ELR (cell line): ENCODE measurements around the gene MEIS3.
"Not testable (repeated sequence)": the region's sequence is repeated elsewhere in the genome, so short reads cannot be mapped to it uniquely, and the experiment has no call there.

Experiments
- DNase-seq: peaks from one replicate; pipeline ENCODE4 v3.0.0-alpha.2; 2015; ENCODE audit warnings: low read depth

Gene MEIS3

DNA sequence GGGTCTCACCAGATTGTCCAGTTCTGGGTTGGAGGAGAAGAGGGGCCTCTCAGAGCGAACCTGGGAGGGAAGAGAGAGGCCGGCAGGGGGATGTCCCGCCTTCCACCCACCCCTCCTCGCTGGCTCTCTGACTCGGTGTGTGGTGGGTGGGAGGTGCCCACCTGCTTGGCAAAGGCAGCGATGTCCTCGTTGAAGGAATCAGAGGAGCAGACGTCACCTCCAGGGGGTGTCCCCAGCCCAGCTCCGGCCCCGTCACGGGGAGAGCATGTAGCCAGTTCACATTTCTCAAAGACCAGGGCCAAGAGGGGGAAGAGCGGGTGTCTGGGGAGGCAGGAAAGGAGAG, 2.7 kb downstream of the MEIS3 start:
- DNase-seq = no peak

- no peak for DNase-seq
Measured at GRCh38 chr19:47415953-47416642, 3.2 kb downstream of the MEIS3 start.

- DNase-seq = peak; percentile 18
Measured at GRCh38 chr19:47414469-47414868, 4.9 kb downstream of the MEIS3 start.

- DNase-seq = no peak
Measured at GRCh38 chr19:47413941-47414340, 5.4 kb downstream of the MEIS3 start.

DNA sequence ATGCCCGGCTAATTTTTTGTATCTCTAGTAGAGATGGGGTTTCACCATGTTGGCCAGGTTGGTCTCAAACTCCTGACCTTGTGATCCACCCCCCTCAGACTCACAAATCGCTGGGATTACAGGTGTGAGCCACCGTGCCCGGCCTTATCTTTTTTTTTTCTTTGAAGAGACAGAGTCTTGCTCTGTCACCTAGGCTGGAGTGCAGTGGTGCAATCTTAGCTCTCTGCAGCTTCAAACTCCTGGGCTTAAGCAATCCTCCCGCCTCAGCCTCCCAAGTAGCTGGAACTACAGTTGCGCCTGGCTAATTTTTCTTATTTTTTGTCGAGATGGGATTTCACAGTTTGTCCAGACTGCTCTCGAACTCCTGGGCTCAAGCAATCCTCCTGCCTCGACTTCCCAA, 7.6 kb downstream of the MEIS3 start:
- not testable (repeated sequence) for DNase-seq

- DNase-seq = no peak
Measured at GRCh38 chr19:47411101-47411500, 8.2 kb downstream of the MEIS3 start.

DNA sequence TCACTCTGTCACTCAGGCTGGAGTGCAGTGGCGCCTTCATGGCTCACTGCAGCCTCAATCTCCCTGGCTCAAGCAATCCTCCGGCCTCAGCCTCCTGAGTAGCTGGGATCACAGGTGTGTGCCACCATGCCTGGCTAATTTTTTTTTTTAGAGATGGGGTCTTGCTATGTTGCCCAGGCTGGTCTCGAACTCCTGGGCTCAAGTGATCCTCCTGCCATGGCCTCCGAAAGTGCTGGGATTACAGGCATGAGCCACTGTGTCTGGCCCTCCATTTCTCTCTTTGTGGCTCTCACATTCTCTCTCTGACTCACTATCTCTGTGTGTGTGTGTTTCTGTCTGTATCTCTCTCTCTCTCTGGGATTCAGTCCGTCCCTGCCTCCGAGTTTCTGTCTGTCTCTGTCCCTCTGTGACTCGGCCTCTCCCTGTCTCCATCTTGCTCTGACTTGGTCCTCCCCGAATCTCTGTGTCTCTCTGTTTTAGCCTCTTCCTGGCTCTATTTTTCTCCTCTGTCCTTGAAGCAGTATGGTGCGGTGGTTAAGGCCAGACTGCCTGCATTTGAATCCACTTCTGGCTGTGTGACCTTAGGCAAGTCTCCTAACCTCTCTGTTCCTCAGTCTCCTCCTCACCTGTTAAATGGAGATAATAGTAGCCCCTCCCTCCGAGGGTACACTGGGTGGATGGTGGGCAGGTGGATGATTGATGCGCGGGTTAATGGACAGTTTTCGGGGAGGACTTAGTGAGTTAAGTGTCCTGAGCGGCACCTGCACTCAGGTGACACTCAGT, 11.0 kb downstream of the MEIS3 start:
- peak; percentile 19 for DNase-seq

DNA sequence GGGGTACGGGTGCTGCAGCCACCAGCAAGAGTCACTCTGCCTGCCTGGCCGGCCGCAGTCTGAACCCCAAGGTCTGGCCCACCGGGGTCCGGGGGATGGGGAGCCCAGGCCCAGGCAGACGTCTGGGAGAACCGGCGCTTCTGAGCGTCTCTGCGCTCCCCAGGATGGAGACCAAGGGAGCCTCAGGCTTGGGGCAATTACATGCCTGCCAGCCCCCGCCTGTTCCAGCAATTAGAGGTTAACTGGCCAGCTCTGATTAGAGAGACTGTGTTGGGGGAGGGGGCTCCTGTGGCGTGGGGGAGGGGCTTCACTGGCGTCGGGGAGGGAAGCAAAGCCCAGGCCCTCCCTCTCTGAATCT, 11.9 kb downstream of the MEIS3 start:
- DNase-seq = no peak

DNA sequence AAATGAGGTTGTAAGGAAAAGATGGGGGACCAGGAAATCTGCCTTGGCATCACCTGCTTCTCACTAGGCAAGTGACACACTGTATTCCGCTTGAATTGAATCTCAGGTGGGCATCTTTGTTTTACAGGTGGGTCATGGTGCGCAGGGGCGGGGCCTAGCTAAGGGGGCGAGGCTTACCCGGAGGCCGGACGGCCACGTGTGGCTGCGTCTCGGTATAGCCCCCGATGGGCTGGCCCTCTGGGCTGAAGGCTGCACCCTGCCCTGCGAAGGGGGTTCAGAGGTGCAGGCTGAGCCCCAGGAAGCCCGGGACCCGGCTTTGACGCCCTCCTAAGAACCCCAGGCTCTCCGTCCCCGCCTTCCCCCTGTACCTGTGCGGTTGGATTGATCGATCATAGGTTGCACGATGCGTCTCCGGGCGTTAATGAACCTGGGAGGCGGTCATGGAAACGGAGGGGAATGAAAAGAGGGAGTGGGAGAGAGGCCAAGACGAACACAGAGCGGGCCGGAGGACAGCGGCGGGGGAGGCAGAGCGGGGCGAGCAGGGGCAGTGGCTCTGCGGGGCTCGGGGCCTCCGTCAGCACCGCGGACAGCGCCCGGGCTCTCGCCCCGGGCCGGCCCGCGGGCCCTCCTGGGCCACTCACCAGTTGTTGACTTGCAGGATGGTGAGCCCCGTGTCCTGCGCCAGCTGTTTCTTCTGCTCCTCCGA, 12.5 kb downstream of the MEIS3 start:
- no peak for DNase-seq

GRCh38 chr19:47405854-47406417, 13.4 kb downstream of the MEIS3 start:
- DNase-seq = no peak

GRCh38 chr19:47405197-47405550, 14.2 kb downstream of the MEIS3 start:
- DNase-seq = no peak

DNA sequence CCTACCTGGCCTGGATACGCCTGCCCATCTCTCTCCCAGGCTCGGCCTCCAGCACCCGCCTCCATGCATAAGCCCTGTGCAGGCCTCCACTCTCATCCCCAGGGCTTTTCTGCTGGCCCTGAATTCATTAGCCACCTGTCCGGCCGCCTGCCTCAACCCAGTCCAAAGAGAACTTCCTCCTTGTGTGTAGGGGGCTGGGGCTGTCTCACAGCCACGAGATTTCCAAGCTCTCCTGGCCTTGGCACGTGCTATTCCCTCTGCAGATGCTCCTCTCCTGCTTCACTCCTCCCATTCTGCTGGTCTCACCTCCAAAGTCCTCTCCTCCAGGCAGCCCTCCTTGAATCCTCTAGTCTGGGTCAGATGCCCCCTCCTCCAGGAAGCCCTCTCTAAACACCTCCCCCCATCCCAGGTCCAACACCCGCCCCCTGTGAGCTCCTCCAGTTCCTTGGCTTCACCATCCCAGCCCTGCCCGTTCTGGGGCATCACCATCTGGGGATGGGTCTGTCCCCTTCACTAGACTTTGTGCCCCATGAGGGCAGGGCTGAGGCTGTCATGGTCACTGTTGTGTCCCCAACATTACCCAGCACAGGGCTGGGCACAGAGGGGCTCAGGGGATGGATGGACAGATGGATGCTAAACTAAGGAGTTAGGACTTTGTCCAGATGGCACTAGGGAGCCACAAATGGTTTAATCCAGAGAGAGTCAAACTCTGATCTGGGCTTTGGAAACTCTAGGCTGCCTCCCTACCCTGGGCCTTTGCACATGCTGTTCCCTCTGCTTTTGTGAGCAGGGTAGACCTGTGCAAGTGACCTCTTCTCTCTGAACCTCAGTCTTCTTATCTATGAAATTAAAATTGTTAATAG, 14.8 kb downstream of the MEIS3 start:
- DNase-seq = no peak

- DNase-seq = no peak
Measured at GRCh38 chr19:47402504-47402903, 16.8 kb downstream of the MEIS3 start.

DNA sequence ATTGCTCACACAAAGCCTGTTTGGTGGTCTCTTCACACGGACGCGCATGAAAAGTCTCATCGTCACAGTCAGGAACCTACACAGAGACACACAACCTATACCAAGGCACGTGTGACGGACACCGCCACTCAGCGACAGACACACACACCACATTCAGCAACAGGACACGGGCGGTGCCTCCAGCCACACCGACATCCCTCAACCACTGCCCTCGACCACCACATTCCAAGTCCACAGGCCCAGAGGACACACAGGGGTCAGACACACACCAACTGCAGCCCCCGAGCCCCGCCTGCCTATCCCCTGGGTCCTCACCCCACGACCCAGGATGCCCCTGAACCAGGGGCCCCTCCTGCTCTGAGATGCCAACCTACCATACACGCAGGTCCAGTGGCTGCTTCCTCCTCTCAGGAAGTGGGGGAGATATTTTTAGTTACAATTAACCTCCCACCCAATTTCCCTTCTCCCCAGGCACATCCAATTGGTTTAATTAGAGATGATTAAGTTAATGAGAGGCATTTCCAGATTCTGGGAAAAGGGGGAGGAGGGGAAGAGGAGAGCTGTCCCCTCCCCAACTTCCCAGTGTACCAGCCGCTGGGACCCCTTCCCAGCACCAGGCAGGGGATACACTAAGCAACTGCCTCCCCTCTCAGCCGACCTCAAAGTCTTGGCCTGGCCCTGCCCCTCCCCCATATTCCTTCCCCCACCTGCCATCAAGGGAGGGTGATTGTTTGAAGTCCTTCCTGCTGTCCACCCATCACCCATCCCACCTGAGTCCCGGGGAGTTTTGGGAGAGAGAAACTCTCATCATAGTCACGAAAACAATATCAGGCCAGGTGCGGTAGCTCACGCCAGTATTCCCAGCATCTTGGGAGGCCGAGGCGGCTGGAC, 20.4 kb downstream of the MEIS3 start:
- no peak for DNase-seq

GRCh38 chr19:47391510-47392223, 27.7 kb downstream of the MEIS3 start:
- DNase-seq = peak; percentile 75

- no peak for DNase-seq
Measured at GRCh38 chr19:47390533-47391488, 28.5 kb downstream of the MEIS3 start.

DNA sequence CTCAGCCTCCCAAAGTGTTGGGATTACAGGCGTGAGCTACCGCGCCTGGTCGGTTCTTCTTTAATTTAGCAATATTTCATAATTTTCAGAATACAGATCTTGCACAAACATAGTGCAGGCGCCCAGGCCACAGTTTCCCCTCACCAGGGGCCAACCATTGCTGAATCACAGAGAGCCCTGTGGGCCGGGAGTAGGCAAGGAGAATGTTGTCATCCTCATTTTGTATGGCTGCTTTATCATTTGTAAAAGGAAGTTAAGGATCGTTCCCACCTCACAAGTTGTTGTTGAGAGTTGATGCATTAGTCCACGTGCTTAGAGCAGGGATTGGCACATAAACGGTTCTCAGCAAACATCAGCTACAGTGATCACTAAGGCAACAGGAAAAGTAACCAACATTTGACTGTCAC, 30.2 kb downstream of the MEIS3 start:
- no peak for DNase-seq

DNA sequence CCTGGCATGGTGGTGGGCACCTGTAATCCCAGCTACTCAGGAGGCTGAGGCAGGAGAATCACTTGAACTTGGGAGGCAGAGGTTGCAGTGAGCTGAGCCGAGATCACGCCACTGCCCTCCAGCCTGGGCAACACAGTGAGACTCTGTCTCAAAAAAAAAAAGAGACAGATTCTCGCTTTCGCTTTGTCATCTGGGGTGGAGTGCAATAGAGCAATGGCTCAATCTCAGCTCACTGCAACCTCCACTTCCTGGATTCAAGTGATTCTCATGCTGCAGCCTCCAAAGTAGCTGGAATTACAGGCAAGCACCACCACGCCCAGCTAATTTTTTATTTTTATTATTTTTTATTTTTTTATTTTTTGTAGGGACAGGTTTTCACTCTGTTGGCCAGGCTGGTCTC, 30.6 kb downstream of the MEIS3 start:
- DNase-seq = not testable (repeated sequence)

GRCh38 chr19:47387623-47388022, 31.7 kb downstream of the MEIS3 start:
- not testable (repeated sequence) for DNase-seq
